K562 (cell line): ENCODE measurements around the gene PRKAR2B. TPM values are rescaled to one million over a fixed set of nuclear protein-coding genes. Genes with fewer than 3 reads are reported as not detected.

ENCODE experiments used
- BRD4 ChIP-seq: fragments of 200-600 bp; sonication (generic); IDR thresholded peaks from 2 replicates; pipeline ENCODE4 v1.6.1; 2017; ENCODE audit warnings: inconsistent platforms
- ELF2 ChIP-seq: fragments of 250-450 bp; sonication (Bioruptor Pico); IDR thresholded peaks from 2 replicates; pipeline ENCODE4 v1.5.0; 2021; ENCODE audit warnings: mild to moderate bottlenecking
- MYNN ChIP-seq, 2 experiments: sonication (generic); formaldehyde crosslinking in 1 of 2; IDR thresholded peaks; 2 replicates each; pipeline versions ENCODE4 v1.5.0 to v1.6.1; 2016 to 2020; ENCODE audit warnings: antibody characterized with exemption in 1 of 2, missing genetic modification reagents in 1 of 2
- PHB ChIP-seq: fragments of 250-450 bp; sonication (Bioruptor Pico); IDR thresholded peaks from 2 replicates; pipeline ENCODE4 v1.5.0; 2021
- PRPF4 ChIP-seq: fragments of 200-400 bp; formaldehyde crosslinking; IDR thresholded peaks from one replicate; pipeline ENCODE4 v1.6.1; 2017; ENCODE audit warnings: low read length, low read depth, mild to moderate bottlenecking; ENCODE audit not compliant: insufficient read depth, poor library complexity, severe bottlenecking
- REST ChIP-seq, 2 experiments: fragments of 450-650 bp; formaldehyde crosslinking in 1 of 2; IDR thresholded peaks; 2 replicates each; pipeline versions ENCODE4 v1.4.0 to v1.6.1; 2014 to 2020; ENCODE audit warnings: mild to moderate bottlenecking in 2 of 2, borderline replicate concordance in 1 of 2, low read depth in 1 of 2
- SMARCC2 ChIP-seq: fragments of 450-650 bp; IDR thresholded peaks from 2 replicates; pipeline ENCODE4 v1.6.1; 2017; ENCODE audit warnings: antibody characterized with exemption, moderate library complexity, mild to moderate bottlenecking, low read depth
- TAF1 ChIP-seq: IDR thresholded peaks from 2 replicates; pipeline ENCODE4 v1.6.1; 2011; ENCODE audit warnings: mild to moderate bottlenecking, low read length, moderate library complexity; ENCODE audit not compliant: insufficient read depth, control insufficient read depth, severe bottlenecking; ENCODE audit errors: extremely low read depth
- ZBTB17 ChIP-seq: fragments of 450-650 bp; formaldehyde crosslinking; IDR thresholded peaks from 2 replicates; pipeline ENCODE4 v1.4.0; 2020; ENCODE audit warnings: mild to moderate bottlenecking
- ZNF57 ChIP-seq: fragments of 450-650 bp; formaldehyde crosslinking; IDR thresholded peaks from 2 replicates; pipeline ENCODE4 v1.4.0; 2020; ENCODE audit warnings: mild to moderate bottlenecking, moderate library complexity
- ZNF717 ChIP-seq: fragments of 250-450 bp; sonication (Bioruptor Pico); IDR thresholded peaks from 2 replicates; pipeline ENCODE4 v1.5.0; 2021
- polyA plus RNA-seq, 8 experiments: library from polyadenylated mRNA; depleted of rRNA in 4 of 8; stranded (reverse) in 5 of 8; unstranded in 3 of 8; fragments of >200 nt; fragmentation: Nextera tagmentation in 2 of 8; fragmentation: Illumina TruSeq in 1 of 8; extraction: Ambion mirVana in 2 of 8; extraction: Trizol in 1 of 8; gene quantifications; 2 replicates each; pipeline versions ENCODE4 v1.2.1 to v1.2.3, GENCODE V29; 2011 to 2014; ENCODE audit warnings: inconsistent platforms in 1 of 8, missing spikeins in 1 of 8
- total RNA-seq, 7 experiments: library from RNA; depleted of rRNA in 6 of 7; stranded (reverse); fragments of >200 nt in 6 of 7; fragmentation: Illumina TruSeq in 2 of 7; extraction: Trizol in 2 of 7; gene quantifications; 2 replicates each; pipeline versions ENCODE4 v1.2.1 to v1.2.3, GENCODE V29; 2011 to 2021; ENCODE audit warnings: low replicate concordance in 1 of 7
- TF ChIP-seq, protein P1 (sequence below): fragments of 200-800 bp; sonication (Bioruptor generic); IDR thresholded peaks from 2 replicates; pipeline ENCODE4 v1.6.1; 2016; ENCODE audit warnings: missing genetic modification characterization, missing compliant biosample characterization

PRKAR2B gene
- total and polyA plus RNA-seq, 9 of the 15 experiments (the other 6 are each of a cell fraction or from before 2014, with no cell fraction given) = 59.0 to 173 (median 129) TPM

- TF ChIP-seq, protein P1, sequence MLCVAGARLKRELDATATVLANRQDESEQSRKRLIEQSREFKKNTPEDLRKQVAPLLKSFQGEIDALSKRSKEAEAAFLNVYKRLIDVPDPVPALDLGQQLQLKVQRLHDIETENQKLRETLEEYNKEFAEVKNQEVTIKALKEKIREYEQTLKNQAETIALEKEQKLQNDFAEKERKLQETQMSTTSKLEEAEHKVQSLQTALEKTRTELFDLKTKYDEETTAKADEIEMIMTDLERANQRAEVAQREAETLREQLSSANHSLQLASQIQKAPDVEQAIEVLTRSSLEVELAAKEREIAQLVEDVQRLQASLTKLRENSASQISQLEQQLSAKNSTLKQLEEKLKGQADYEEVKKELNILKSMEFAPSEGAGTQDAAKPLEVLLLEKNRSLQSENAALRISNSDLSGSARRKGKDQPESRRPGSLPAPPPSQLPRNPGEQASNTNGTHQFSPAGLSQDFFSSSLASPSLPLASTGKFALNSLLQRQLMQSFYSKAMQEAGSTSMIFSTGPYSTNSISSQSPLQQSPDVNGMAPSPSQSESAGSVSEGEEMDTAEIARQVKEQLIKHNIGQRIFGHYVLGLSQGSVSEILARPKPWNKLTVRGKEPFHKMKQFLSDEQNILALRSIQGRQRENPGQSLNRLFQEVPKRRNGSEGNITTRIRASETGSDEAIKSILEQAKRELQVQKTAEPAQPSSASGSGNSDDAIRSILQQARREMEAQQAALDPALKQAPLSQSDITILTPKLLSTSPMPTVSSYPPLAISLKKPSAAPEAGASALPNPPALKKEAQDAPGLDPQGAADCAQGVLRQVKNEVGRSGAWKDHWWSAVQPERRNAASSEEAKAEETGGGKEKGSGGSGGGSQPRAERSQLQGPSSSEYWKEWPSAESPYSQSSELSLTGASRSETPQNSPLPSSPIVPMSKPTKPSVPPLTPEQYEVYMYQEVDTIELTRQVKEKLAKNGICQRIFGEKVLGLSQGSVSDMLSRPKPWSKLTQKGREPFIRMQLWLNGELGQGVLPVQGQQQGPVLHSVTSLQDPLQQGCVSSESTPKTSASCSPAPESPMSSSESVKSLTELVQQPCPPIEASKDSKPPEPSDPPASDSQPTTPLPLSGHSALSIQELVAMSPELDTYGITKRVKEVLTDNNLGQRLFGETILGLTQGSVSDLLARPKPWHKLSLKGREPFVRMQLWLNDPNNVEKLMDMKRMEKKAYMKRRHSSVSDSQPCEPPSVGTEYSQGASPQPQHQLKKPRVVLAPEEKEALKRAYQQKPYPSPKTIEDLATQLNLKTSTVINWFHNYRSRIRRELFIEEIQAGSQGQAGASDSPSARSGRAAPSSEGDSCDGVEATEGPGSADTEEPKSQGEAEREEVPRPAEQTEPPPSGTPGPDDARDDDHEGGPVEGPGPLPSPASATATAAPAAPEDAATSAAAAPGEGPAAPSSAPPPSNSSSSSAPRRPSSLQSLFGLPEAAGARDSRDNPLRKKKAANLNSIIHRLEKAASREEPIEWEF (CRISPR knock-in tag) = no peak
- no peak; the same call in 1 of the 2 replicates for TF ChIP-seq ELF2 (CRISPR knock-in tag)
- peak; percentile 81; the same call in 1 of the 2 replicates for TF ChIP-seq PHB (CRISPR knock-in tag)
- no peak for TF ChIP-seq PRPF4
- 0 out of 2 replicates have a peak, but pooled peaks have one; percentile 43 for TF ChIP-seq MYNN (IDR thresholded peaks at IDR 0.05)
- TF ChIP-seq MYNN (CRISPR knock-in tag; IDR thresholded peaks at IDR 0.05) = no peak
- TF ChIP-seq TAF1 = peak; percentile 79
- no peak for TF ChIP-seq SMARCC2
- TF ChIP-seq ZNF717 (CRISPR knock-in tag) = no peak
- TF ChIP-seq ZBTB17 = 0 out of 2 replicates have a peak, but pooled peaks have one; percentile 6
- TF ChIP-seq ZNF57 = 0 out of 2 replicates have a peak, but pooled peaks have one; percentile 49
- TF ChIP-seq REST (IDR thresholded peaks at IDR 0.05; ENCODE audit: borderline replicate concordance) = no peak
- TF ChIP-seq REST (CRISPR knock-in tag; IDR thresholded peaks at IDR 0.05; ENCODE audit: low read depth) = 0 out of 2 replicates have a peak, but pooled peaks have one; percentile 52
- no peak for TF ChIP-seq BRD4
Observed at GRCh38 chr7:107168233-107169119, 124.0 kb downstream of the PRKAR2B start, which contains the start of gene HBP1 (continued).
